Heart left ventricle (tissue), 16 donors: Measurements from ENCODE around the gene COL26A1. TPM values are rescaled to one million over a fixed set of nuclear protein-coding genes. Genes with fewer than 3 reads are reported as not detected.

Experiments
- ATAC-seq, 4 donors: fragments of 200-7000 bp; cut with Tn5 transposase; one replicate each; pipeline ENCODE4 v1.9.1; 2020 to 2022; ENCODE audit warnings: moderate library complexity in 4 of 4, mild to moderate bottlenecking in 3 of 4, moderate number of reproducible peaks in 1 of 4
- DNase-seq, 5 donors: peaks; one replicate each; pipeline ENCODE4 v3.0.0-alpha.2; 2020
- H3K27ac ChIP-seq, 12 donors: fragments of 200-600 bp; sonication (generic) in 4 of 12; one replicate each; pipeline versions ENCODE4 v1.5.0 to v1.8.0; 2016 to 2022; ENCODE audit warnings: mild to moderate bottlenecking in 2 of 12
- H3K27me3 ChIP-seq, 9 donors: fragments of 200-600 bp; sonication (generic) in 2 of 9; one replicate each; pipeline versions ENCODE4 v1.5.1 to v1.8.0; 2016 to 2022; ENCODE audit warnings: mild to moderate bottlenecking in 3 of 9
- H3K36me3 ChIP-seq, 9 donors: fragments of 200-600 bp; sonication (generic) in 2 of 9; one replicate each; pipeline versions ENCODE4 v1.5.0 to v1.8.0; 2018 to 2022; ENCODE audit warnings: mild to moderate bottlenecking in 2 of 9
- H3K4me1 ChIP-seq, 12 donors: fragments of 200-600 bp; sonication (generic) in 4 of 12; one replicate each; pipeline versions ENCODE4 v1.5.0 to v1.8.0; 2016 to 2022; ENCODE audit warnings: mild to moderate bottlenecking in 3 of 12
- H3K4me3 ChIP-seq, 12 donors: fragments of 200-600 bp; sonication (generic) in 4 of 12; one replicate each; pipeline versions ENCODE4 v1.5.0 to v1.8.0; 2017 to 2022; ENCODE audit warnings: mild to moderate bottlenecking in 9 of 12, moderate library complexity in 4 of 12
- H3K9me3 ChIP-seq, 12 donors: fragments of 200-600 bp; sonication (generic) in 4 of 12; one replicate each; pipeline versions ENCODE4 v1.5.0 to v1.8.0; 2016 to 2022; ENCODE audit warnings: mild to moderate bottlenecking in 1 of 12
- POLR2A ChIP-seq, 2 donors: fragments of 450-650 bp; IDR thresholded peaks; one replicate each; pipeline ENCODE4 v1.6.1; 2017; ENCODE audit warnings: antibody characterized with exemption in 2 of 2, mild to moderate bottlenecking in 2 of 2, moderate library complexity in 2 of 2
- WGBS, 4 donors: extraction: QIAGEN DNeasy Blood & Tissue Kit in 2 of 4; methylation state at CpG; one replicate each; pipeline versions ENCODE4 v1.1.5 to v1.1.7; 2013 to 2018; 5-methylcytosine and 5-hydroxymethylcytosine counted together
- intact Hi-C, 10 donors: fragments of 100-400 bp; cut with DNase I; formaldehyde crosslinking; loops; one replicate each; pipeline versions ENCODE4 v1.11.1 to v1.14.2; 2022
- polyA plus RNA-seq, 2 donors: library from polyadenylated mRNA; stranded (reverse); fragments of 200-250 nt; gene quantifications; one replicate each; pipeline ENCODE4 v1.2.3, GENCODE V29; 2013
- total RNA-seq, 9 donors: library from RNA; depleted of rRNA in 2 of 9; stranded (reverse); fragments of >200 nt in 2 of 9; fragmentation: NEBNext Ultra II Directional in 3 of 9; extraction: Animal tissue kit (Norgen Biotek cat#: 25700) in 3 of 9; gene quantifications; one replicate each; pipeline versions ENCODE4 v1.1.0 to v1.2.4, GENCODE V29; 2016 to 2023
- TF ChIP-seq, protein P1 (sequence below), 12 donors: fragments of 200-600 bp; sonication (generic) in 4 of 12; IDR thresholded peaks; one replicate each; pipeline versions ENCODE4 v1.5.0 to v1.8.0; 2018 to 2022; ENCODE audit warnings: antibody characterized with exemption in 12 of 12, mild to moderate bottlenecking in 5 of 12
- donor health status: ischemic (EF 13 %, LVEDD 7.1; RV severe dilation, severe dysfunction).
- donor health status: healthy with polysubstance abuse.
- donor health status: DM: no; HTN: yes; CAD: no.
- donor health status: DM: no; HTN: no; CAD: no.
- donor health status: ischemic (EF 25% LVEDD 6.9; RV normal size, moderate dysfunction).
- donor health status: ischemic (EF 25% LVEDD 5.7; RV mildly dilated, moderate dysfunction).
- donor health status: healthy.
- donor health status: DM: yes; HTN: yes; CAD: no.
- donor health status: ischemic (EF 35%, LVEDD 5.7; RV mildly dilated, moderate dysfunction).
- donor health status: nonischemic (EF 11% LVEDD 7.7; RV severe dilation, severe dysfunction).
- donor health status: DM: yes; HTN: yes; CAD: no.
- donor health status: PGD.
- donor health status: ischemic (EF 29% LVEDD 5.4; RV normal size, mild dysfunction).
- donor health status: nonischemic (EF 23%, LVEDD 6.1; RV moderate dilation, normal function).

COL26A1 gene
- total and polyA plus RNA-seq, 11 donors, result 0.08 to 2.1 TPM; not detected in 9

DNA sequence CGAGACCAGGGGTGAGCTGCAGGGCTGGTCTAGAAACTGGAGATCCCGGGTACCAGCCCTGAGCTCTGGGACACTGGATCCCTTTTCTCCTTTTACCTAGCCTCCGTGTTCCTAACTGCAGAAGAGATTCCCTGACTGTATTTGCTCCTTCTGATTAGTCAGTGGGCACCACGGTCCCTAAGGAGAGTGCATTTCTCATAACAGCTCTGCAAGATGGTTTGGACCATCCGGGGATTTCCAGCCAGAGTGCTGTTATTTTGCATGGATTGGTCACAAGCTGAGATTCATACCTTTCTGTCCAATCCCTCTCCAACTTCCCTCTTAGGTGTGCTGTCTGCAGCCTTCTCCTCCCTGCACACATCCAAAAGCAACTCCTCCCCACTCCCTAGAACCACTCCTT lies 143.9 kb downstream of the COL26A1 start:
- no peaks in the 10 kb centered on the region for H3K9me3 ChIP-seq
- H3K27ac ChIP-seq, result no peak overlapping the region
- TF ChIP-seq, protein P1, sequence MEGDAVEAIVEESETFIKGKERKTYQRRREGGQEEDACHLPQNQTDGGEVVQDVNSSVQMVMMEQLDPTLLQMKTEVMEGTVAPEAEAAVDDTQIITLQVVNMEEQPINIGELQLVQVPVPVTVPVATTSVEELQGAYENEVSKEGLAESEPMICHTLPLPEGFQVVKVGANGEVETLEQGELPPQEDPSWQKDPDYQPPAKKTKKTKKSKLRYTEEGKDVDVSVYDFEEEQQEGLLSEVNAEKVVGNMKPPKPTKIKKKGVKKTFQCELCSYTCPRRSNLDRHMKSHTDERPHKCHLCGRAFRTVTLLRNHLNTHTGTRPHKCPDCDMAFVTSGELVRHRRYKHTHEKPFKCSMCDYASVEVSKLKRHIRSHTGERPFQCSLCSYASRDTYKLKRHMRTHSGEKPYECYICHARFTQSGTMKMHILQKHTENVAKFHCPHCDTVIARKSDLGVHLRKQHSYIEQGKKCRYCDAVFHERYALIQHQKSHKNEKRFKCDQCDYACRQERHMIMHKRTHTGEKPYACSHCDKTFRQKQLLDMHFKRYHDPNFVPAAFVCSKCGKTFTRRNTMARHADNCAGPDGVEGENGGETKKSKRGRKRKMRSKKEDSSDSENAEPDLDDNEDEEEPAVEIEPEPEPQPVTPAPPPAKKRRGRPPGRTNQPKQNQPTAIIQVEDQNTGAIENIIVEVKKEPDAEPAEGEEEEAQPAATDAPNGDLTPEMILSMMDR (IDR thresholded peaks at IDR 0.05), result no peak
- TF ChIP-seq POLR2A (IDR thresholded peaks at IDR 0.05), result no peak
- peaks cover 0 to 37% (median 8%) of the 10 kb centered on the region in 9 donors for H3K27me3 ChIP-seq
- no peak overlapping the region for H3K4me3 ChIP-seq
- no peaks in the 10 kb centered on the region for H3K36me3 ChIP-seq
- H3K4me1 ChIP-seq, result no peaks in the 10 kb centered on the region
- ATAC-seq (no peak), DNase-seq (no peak)
- intact Hi-C loops, result no loop called here
- 47 to 70% (median 58%) methylated on average over 4 to 5 of the region's 5 CpGs for WGBS, 4 donors

DNA sequence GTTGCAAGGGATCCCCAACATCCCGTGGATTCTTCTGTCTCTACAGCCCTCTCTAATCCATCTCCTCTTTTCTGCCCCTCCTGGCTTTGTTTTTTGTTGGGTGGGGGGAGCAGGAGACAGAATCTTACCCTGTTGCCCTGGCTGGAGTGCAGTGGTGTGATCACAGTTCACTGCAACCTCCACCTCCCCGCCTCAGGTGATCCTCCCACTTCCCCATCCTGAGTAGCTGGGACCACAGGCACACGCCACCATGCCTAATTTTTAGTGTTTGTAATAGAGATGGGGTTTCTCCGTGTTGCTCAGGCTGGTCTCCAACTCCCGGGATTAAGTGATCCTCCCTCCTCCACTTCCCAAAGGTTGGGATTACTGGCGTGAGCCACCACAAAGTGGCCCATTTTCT lies 144.7 kb downstream of the COL26A1 start:
- Histone ChIP-seq H3K27ac (no peak overlapping the region), H3K4me3 (no peak overlapping the region), H3K27me3 (peaks cover 0 to 45% (median 8%) of the 10 kb centered on the region in 9 donors), H3K36me3 (no peaks in the 10 kb centered on the region), H3K4me1 (no peaks in the 10 kb centered on the region), H3K9me3 (no peaks in the 10 kb centered on the region)
- ATAC-seq (no peak), DNase-seq (no peak)
- 42 to 57% (median 49%) methylated on average over 6 of the region's 6 CpGs for WGBS, 4 donors
- intact Hi-C loops, result no loop called here
- TF ChIP-seq, protein P1 (IDR thresholded peaks at IDR 0.05), result no peak
- TF ChIP-seq POLR2A (IDR thresholded peaks at IDR 0.05), result no peak

DNA sequence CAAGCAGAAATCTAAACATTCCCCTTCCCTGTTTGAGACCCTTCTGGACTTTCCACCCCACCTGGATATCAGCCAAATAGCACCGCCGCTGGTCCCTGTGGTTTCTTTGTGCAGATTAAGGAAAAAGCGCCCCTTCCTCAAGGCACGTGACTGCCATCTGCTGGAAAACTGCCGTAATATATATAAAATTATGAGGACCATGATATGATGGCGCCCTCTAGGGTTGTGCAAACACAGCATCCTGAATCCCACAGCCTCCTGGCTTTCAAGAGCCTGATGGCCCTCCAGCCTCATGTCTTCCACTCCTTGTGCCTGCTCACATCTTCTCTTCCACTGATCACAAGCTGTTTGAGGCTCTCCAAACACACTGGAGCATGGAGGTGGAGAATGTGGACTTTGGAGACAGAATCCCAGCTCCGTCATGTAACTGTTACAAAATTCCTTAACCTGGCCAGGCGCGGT lies 145.1 kb downstream of the COL26A1 start:
- ATAC-seq (no peak), DNase-seq (no peak)
- Histone ChIP-seq H3K9me3 (no peaks in the 10 kb centered on the region), H3K27ac (no peak overlapping the region), H3K4me3 (no peak overlapping the region), H3K36me3 (no peaks in the 10 kb centered on the region), H3K27me3 (peaks cover 0 to 48% (median 8%) of the 10 kb centered on the region in 9 donors), H3K4me1 (no peaks in the 10 kb centered on the region)
- intact Hi-C loops, result no loop called here
- no peak for TF ChIP-seq POLR2A (IDR thresholded peaks at IDR 0.05)
- TF ChIP-seq, protein P1 (IDR thresholded peaks at IDR 0.05), result peak in 9 of 12 donors; percentile 7 to 53 (median 32)
- 31 to 34% (median 32%) methylated on average over 9 of the region's 9 CpGs for WGBS, 4 donors

DNA sequence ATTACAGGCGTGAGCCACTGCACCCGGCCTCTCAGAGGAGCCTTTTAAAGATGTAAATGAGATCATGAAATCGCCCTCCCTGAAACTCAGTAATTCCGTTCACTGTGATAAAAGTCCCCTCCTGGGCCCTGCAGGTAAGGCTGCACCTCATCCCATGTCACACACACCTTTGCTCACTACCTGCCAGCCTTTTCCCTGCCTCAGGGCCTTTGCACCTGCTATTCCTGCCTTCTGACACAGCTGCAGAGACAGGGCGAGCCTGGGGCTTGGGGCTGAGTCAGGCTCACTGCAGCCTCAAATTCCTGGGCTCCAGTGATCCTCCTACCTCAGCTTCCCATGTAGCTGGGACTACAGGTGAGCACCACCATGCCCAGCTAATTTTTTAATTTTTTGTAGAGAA lies 147.6 kb downstream of the COL26A1 start:
- Histone ChIP-seq H3K4me1 (no peaks in the 10 kb centered on the region), H3K27me3 (peaks cover 0 to 61% (median 14%) of the 10 kb centered on the region in 9 donors), H3K36me3 (no peaks in the 10 kb centered on the region), H3K9me3 (no peaks in the 10 kb centered on the region), H3K27ac (no peak overlapping the region), H3K4me3 (no peak overlapping the region)
- intact Hi-C loops, result no loop called here
- WGBS, 4 donors, result 84 to 89% (median 86%) methylated on average over 5 of the region's 5 CpGs
- no peak for ATAC-seq
- peak in 1 of 5 donors; percentile 32 for DNase-seq
- no peak for TF ChIP-seq POLR2A (IDR thresholded peaks at IDR 0.05)
- TF ChIP-seq, protein P1 (IDR thresholded peaks at IDR 0.05), result no peak
